OCI-LY1 (cell line): ENCODE results near the gene TLE6.

Experiments
- EZH2 ChIP-seq: fragments of 200-600 bp; sonication (generic), shearing (Covaris generic); IDR thresholded peaks from 2 replicates; pipeline ENCODE4 v1.8.0; 2017; ENCODE audit warnings: borderline replicate concordance, mixed run types, mild to moderate bottlenecking, antibody characterized with exemption, low read length, moderate library complexity, mixed read lengths
- TF ChIP-seq, protein P1 (sequence below): fragments of 200-600 bp; sonication (generic), shearing (Covaris generic); IDR thresholded peaks from 2 replicates; pipeline ENCODE4 v1.5.1; 2017; ENCODE audit warnings: mild to moderate bottlenecking, antibody characterized with exemption, low read length, moderate library complexity, mixed read lengths

DNA sequence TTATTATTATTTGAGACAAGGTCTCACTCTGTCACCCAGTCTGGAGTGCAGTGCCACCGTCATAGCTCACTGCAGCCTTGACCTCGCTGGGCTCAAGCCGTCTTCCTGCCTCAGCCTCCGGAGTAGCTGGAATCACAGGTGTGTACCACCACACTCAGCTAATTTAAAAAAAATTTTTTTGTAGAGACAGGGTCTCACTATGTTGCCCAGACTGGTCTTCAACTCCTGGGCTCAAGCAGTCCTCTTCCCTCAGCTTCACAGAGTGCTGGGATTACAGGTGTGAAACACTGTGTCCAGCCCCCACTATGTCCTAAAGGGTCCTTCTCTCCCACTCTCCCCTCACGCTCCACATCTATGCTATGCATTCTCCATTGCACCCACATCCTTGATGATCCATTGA lies 60.9 kb downstream of the TLE6 start:
- TF ChIP-seq, protein P1, sequence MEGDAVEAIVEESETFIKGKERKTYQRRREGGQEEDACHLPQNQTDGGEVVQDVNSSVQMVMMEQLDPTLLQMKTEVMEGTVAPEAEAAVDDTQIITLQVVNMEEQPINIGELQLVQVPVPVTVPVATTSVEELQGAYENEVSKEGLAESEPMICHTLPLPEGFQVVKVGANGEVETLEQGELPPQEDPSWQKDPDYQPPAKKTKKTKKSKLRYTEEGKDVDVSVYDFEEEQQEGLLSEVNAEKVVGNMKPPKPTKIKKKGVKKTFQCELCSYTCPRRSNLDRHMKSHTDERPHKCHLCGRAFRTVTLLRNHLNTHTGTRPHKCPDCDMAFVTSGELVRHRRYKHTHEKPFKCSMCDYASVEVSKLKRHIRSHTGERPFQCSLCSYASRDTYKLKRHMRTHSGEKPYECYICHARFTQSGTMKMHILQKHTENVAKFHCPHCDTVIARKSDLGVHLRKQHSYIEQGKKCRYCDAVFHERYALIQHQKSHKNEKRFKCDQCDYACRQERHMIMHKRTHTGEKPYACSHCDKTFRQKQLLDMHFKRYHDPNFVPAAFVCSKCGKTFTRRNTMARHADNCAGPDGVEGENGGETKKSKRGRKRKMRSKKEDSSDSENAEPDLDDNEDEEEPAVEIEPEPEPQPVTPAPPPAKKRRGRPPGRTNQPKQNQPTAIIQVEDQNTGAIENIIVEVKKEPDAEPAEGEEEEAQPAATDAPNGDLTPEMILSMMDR: no peak
- no peak for TF ChIP-seq EZH2
